Neural progenitor cell (in vitro differentiated cells): ENCODE data around the gene WNK1.

ENCODE experiments used
- EZH2 ChIP-seq: fragments of 200-600 bp; sonication (generic); IDR thresholded peaks from 2 replicates; pipeline ENCODE4 v1.6.1; 2017; ENCODE audit warnings: antibody characterized with exemption, mild to moderate bottlenecking, moderate library complexity
- EZH2phosphoT487 ChIP-seq: fragments of 200-600 bp; sonication (generic); IDR thresholded peaks from 2 replicates; pipeline ENCODE4 v1.6.1; 2017; ENCODE audit warnings: antibody characterized with exemption
- TF ChIP-seq, protein P1 (sequence below): fragments of 200-600 bp; sonication (generic); IDR thresholded peaks from 2 replicates; pipeline ENCODE4 v1.5.1; 2017; ENCODE audit warnings: antibody characterized with exemption, mild to moderate bottlenecking

DNA sequence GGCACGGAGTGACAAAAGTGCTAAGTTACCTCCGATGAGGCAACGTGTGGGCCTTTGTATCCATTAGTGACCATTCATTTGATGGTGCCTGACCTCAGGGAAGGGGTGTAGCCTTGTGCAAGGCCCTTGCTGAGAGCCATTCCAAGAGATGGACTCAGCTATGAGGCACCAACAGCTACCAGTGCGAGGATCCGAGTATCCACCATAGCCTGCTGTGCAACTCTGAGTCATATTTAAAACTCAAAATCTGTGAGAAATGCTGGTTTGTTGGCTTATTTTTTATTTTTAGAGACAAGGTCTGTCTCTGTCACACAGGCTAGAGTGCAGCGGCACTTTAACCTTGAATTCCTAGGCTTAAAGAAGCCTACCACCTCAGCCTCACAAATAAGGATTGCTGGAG is 25.1 kb upstream of the WNK1 start:
- TF ChIP-seq, protein P1, sequence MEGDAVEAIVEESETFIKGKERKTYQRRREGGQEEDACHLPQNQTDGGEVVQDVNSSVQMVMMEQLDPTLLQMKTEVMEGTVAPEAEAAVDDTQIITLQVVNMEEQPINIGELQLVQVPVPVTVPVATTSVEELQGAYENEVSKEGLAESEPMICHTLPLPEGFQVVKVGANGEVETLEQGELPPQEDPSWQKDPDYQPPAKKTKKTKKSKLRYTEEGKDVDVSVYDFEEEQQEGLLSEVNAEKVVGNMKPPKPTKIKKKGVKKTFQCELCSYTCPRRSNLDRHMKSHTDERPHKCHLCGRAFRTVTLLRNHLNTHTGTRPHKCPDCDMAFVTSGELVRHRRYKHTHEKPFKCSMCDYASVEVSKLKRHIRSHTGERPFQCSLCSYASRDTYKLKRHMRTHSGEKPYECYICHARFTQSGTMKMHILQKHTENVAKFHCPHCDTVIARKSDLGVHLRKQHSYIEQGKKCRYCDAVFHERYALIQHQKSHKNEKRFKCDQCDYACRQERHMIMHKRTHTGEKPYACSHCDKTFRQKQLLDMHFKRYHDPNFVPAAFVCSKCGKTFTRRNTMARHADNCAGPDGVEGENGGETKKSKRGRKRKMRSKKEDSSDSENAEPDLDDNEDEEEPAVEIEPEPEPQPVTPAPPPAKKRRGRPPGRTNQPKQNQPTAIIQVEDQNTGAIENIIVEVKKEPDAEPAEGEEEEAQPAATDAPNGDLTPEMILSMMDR = no peak
- no peak for TF ChIP-seq EZH2
- no peak for TF ChIP-seq EZH2phosphoT487
